Measurements from ENCODE around the gene ARHGDIG. TPM values are rescaled to one million over a fixed set of nuclear protein-coding genes. Genes with fewer than 3 reads are reported as not detected.

Gene ARHGDIG
- total RNA-seq, 1 donor from 2014 or later, result 2.5 TPM

- no peaks in the 10 kb centered on the region for H3K36me3 Mint-ChIP-seq
- no peak overlapping the region for H3K27ac Mint-ChIP-seq
- DNase-seq (ENCODE audit: extremely low spot score, unreplicated experiment), result no peak
- peaks cover 33% of the 10 kb centered on the region for H3K27me3 Mint-ChIP-seq
- no peaks in the 10 kb centered on the region for H3K4me1 Mint-ChIP-seq (ENCODE audit: unreplicated experiment)
- H3K9me3 Mint-ChIP-seq, result no peaks in the 10 kb centered on the region
- H3K4me3 Mint-ChIP-seq, result no peak overlapping the region
- TF ChIP-seq CTCF (conservative IDR thresholded peaks at IDR 0.05), result no peak
Measured at GRCh38 chr16:273547-274421, 6.6 kb upstream of the ARHGDIG start.

DNA sequence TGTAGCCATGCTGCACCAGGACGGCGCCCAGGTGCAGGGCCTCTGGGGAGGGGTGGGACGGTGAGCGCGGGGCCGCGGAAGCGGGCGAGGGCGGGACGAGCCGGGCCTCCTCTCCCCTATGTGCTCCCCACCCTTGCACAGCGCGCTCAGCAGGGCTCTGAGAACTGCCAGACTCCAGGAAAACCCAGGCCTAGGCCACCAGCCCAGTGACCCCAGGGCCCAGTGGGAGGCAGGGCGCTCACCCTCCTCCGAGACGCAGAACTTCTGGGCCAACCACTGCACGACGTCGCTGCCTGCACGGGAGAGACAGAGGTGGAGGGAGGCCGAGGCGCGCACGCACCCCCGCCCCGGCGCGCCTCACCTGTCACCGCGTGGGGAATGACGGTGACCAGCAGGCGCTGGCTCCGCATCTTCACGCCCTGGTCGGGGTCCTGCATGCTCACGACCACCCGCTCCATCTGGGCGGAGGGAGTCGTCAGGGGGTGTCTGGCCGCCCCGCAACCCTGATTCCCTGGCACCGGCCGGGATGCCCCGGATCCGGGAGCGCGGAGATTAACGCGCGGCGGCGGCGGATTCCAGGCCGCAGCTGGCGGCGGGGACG, 5.2 kb upstream of the ARHGDIG start:
- peak overlapping the region; percentile 74 for H3K4me3 Mint-ChIP-seq
- H3K36me3 Mint-ChIP-seq, result no peaks in the 10 kb centered on the region
- no peaks in the 10 kb centered on the region for H3K9me3 Mint-ChIP-seq
- H3K27ac Mint-ChIP-seq, result no peak overlapping the region
- no peak for DNase-seq (ENCODE audit: extremely low spot score, unreplicated experiment)
- no peaks in the 10 kb centered on the region for H3K4me1 Mint-ChIP-seq (ENCODE audit: unreplicated experiment)
- TF ChIP-seq CTCF (conservative IDR thresholded peaks at IDR 0.05), result no peak
- H3K27me3 Mint-ChIP-seq, result peaks cover 40% of the 10 kb centered on the region

DNA sequence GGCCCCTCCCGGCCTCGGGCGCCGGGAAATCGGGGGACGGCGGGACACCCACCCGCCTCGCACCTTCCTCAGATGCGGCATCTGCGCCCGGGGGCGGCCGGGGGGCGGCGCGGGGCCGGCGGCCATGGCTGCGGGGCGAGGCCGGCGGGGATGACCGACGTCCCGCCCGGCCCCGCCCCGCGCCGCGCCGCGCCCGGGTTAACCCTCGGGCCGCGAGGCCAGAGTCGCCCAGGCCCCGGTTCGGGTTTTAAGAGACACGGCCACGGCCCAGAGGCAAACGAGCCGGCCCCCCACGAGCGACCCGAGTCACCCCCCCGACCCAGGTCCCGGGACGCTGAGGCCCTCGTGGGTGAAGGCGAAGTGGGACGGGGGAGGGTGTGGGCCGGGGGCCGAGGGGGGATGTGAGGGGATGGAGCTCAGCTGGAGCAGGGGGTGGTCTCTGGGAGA, 4.6 kb upstream of the ARHGDIG start, which contains the start of gene RGS11:
RGS11 (minus strand) TSS at position 159 of the 447 bp plus-strand sequence; CDS start at position 126, 33 bp downstream.
- Mint-ChIP-seq H3K27ac (no peak within 1 kb of the TSS), H3K27me3 (peaks cover 40% of the 10 kb centered on the region), H3K9me3 (no peaks in the 10 kb centered on the region), H3K4me1 (ENCODE audit: unreplicated experiment) (no peaks in the 10 kb centered on the region), H3K36me3 (no peaks in the 10 kb centered on the region), H3K4me3 (peak within 1 kb of the TSS; percentile 80)
- no peak for DNase-seq (ENCODE audit: extremely low spot score, unreplicated experiment)
- no peak for TF ChIP-seq CTCF (conservative IDR thresholded peaks at IDR 0.05)

DNA sequence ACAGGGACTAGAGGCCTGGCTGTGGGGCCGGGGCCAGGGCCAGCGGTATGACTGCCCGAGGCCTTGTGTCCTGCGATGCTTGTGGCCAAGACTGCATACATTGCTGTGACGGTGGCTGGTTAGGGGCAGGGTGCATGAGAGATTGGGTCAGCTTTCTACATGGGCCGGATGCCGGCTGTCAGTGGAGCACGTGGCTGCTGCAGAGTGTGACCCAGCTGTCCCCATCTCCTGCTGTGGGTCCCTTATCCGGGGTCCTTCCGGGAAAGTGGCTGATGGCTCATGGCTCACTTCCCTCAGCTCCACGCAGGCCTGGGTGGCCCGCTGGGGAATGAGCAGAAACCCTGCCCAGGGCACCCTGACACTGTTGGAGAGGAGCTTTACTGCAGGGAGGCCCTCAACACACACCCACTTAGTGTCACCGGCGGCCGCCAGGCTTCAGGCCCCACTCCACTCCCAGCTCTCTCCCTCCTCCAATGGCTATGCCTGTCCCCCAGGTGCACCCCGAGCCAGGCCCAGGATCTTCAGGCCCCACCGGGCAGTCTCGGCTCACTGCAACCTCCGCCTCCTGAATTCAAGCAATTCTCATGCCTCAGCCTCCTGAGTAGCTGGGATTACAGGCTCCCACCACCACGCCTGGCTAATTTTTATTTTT, 3.8 kb upstream of the ARHGDIG start:
- Mint-ChIP-seq H3K27me3 (peaks cover 40% of the 10 kb centered on the region), H3K27ac (peak overlapping the region; percentile 21)
- DNase-seq (ENCODE audit: extremely low spot score, unreplicated experiment), result no peak

More for the DNA sequence above, 3.8 kb upstream of the ARHGDIG start:
- H3K4me3 Mint-ChIP-seq, result peak overlapping the region; percentile 80
- H3K4me1 Mint-ChIP-seq (ENCODE audit: unreplicated experiment), result no peaks in the 10 kb centered on the region
- TF ChIP-seq CTCF (conservative IDR thresholded peaks at IDR 0.05), result no peak
- no peaks in the 10 kb centered on the region for H3K36me3 Mint-ChIP-seq
- no peaks in the 10 kb centered on the region for H3K9me3 Mint-ChIP-seq
